K562 (cell line): Measurements from ENCODE around the gene C15orf62. TPM values are rescaled to one million over a fixed set of nuclear protein-coding genes. Genes with fewer than 3 reads are reported as not detected.

Source experiments
- ATAC-seq: fragments of 200-7000 bp; cut with Tn5 transposase; 3 replicates; pipeline ENCODE4 v1.9.1; 2020; ENCODE audit warnings: moderate library complexity
- BruUV-seq: library from RNA; stranded (reverse); fragments of 400-500 nt; replicated peaks from 2 replicates; lab custom pipeline; 2021; lab: Mats Ljungman, UMichigan
- CTCF ChIA-PET: fragments of 300-600 bp; formaldehyde crosslinking; extraction: SDS; loops from one replicate; lab custom pipeline; 2021; ENCODE audit warnings: low intra/inter-chr PET ratio; lab: Yijun Ruan, JAX
- POLR2A ChIA-PET: fragments of 300-600, 350-650 bp; sonication (Branson Sonifier 250); formaldehyde crosslinking; extraction: SDS; loops from one replicate; lab custom pipeline; 2021; ENCODE audit warnings: antibody characterized with exemption, inconsistent platforms; lab: Yijun Ruan, JAX
- DNase-seq, 4 experiments: peaks; one replicate each; pipeline versions ENCODE4 v3.0.0 to v3.0.0-alpha.2; 2011 to 2018; ENCODE audit warnings: low spot score in 3 of 4, mixed read lengths in 3 of 4; ENCODE audit errors: extremely low read depth in 1 of 4
- FAIRE-seq: peaks from 2 replicates; lab custom pipeline; 2011; peaks lifted over from hg19 to GRCh38; lab: Jason Lieb, UNC
- H2AFZ ChIP-seq: 2 replicates; pipeline ENCODE4 v1.6.0; 2011; ENCODE audit warnings: low read depth, low read length, control low read depth, inconsistent platforms
- H3K27ac ChIP-seq: fragments of 200-600 bp; 3 replicates; pipeline ENCODE4 v1.8.0; 2011; ENCODE audit warnings: low read depth, mild to moderate bottlenecking, control low read depth, inconsistent platforms, low read length, moderate library complexity, mixed read lengths; ENCODE audit errors: extremely low read depth
- H3K27me3 ChIP-seq, 2 experiments: fragments of 300-600 bp in 1 of 2; 2 replicates in 1 of 2; 3 replicates in 1 of 2; pipeline versions ENCODE4 v1.6.0 to v1.8.0; 2011; ENCODE audit warnings: inconsistent platforms in 2 of 2, low read length in 2 of 2, mild to moderate bottlenecking in 1 of 2, mixed read lengths in 1 of 2, moderate library complexity in 1 of 2; ENCODE audit not compliant: control insufficient read depth in 2 of 2, insufficient read depth in 2 of 2
- H3K36me3 ChIP-seq: fragments of 300-600 bp; 3 replicates; pipeline ENCODE4 v1.8.0; 2011; ENCODE audit warnings: mild to moderate bottlenecking, low read length, inconsistent platforms; ENCODE audit not compliant: control insufficient read depth, insufficient read depth
- H3K4me1 ChIP-seq, 2 experiments: fragments of 200-600 bp in 1 of 2; replicated peaks in 1 of 2; 2 replicates in 1 of 2; 3 replicates in 1 of 2; pipeline versions ENCODE4 v1.5.1 to v1.8.0; 2011; ENCODE audit warnings: inconsistent platforms in 2 of 2, low read length in 2 of 2, mild to moderate bottlenecking in 1 of 2, mixed read lengths in 1 of 2, moderate library complexity in 1 of 2; ENCODE audit not compliant: control insufficient read depth in 2 of 2, insufficient read depth in 2 of 2
- H3K4me2 ChIP-seq: 2 replicates; pipeline ENCODE4 v1.6.1; 2011; ENCODE audit warnings: low read length, control low read depth, inconsistent platforms, mixed read lengths; ENCODE audit not compliant: insufficient read depth
- H3K4me3 ChIP-seq: fragments of 200-600 bp; sonication (generic), shearing (Covaris generic); 2 replicates; pipeline ENCODE4 v1.5.1; 2016; ENCODE audit warnings: control low read depth, inconsistent platforms
- H3K79me2 ChIP-seq: fragments of 200-600 bp; 3 replicates; pipeline ENCODE4 v1.8.0; 2011; ENCODE audit warnings: low read length, inconsistent platforms; ENCODE audit not compliant: control insufficient read depth, insufficient read depth
- H3K9ac ChIP-seq, 2 experiments: 2 replicates each; pipeline versions ENCODE4 v1.6.0 to v1.6.1; 2011; ENCODE audit warnings: low read depth in 2 of 2, low read length in 2 of 2, control low read depth in 1 of 2, inconsistent platforms in 1 of 2, mild to moderate bottlenecking in 1 of 2, mixed read lengths in 1 of 2; ENCODE audit not compliant: insufficient read depth in 1 of 2
- H3K9me1 ChIP-seq: one replicate; pipeline ENCODE4 v1.6.0; 2011; ENCODE audit warnings: inconsistent platforms, mild to moderate bottlenecking, low read length, moderate library complexity; ENCODE audit not compliant: control insufficient read depth, insufficient read depth
- H3K9me3 ChIP-seq: replicated peaks from 2 replicates; pipeline ENCODE4 v1.5.1; 2011; ENCODE audit warnings: low read depth, low read length, inconsistent platforms; ENCODE audit not compliant: control insufficient read depth, insufficient read depth
- H4K20me1 ChIP-seq: replicated peaks from 2 replicates; pipeline ENCODE4 v1.6.1; 2011; ENCODE audit warnings: low read length, inconsistent platforms, mixed read lengths; ENCODE audit not compliant: control insufficient read depth, insufficient read depth
- CHD2 ChIP-seq: IDR thresholded peaks from 2 replicates; pipeline ENCODE4 v1.6.1; 2011; ENCODE audit warnings: low read depth, low read length
- DMBX1 ChIP-seq: fragments of 250-450 bp; sonication (Bioruptor Pico); IDR thresholded peaks from 2 replicates; pipeline ENCODE4 v1.8.0; 2022; ENCODE audit warnings: inconsistent platforms, mild to moderate bottlenecking, moderate library complexity, borderline replicate concordance
- DPF2 ChIP-seq: fragments of 450-650 bp; IDR thresholded peaks from 2 replicates; pipeline ENCODE4 v1.6.1; 2016
- ESRRA ChIP-seq: fragments of 450-650 bp; IDR thresholded peaks from 2 replicates; pipeline ENCODE4 v1.6.1; 2014; ENCODE audit warnings: low read depth, mild to moderate bottlenecking, moderate library complexity, borderline replicate concordance
- FOXA3 ChIP-seq, 2 experiments: fragments of 450-650 bp in 1 of 2; sonication (generic) in 1 of 2; formaldehyde crosslinking; IDR thresholded peaks in 1 of 2; conservative IDR thresholded peaks in 1 of 2; 2 replicates each; pipeline versions ENCODE4 v1.4.0 to v1.8.0; 2020 to 2022; ENCODE audit warnings: mild to moderate bottlenecking in 2 of 2, missing genetic modification reagents in 1 of 2
- L3MBTL2 ChIP-seq: fragments of 450-650 bp; IDR thresholded peaks from 2 replicates; pipeline ENCODE4 v1.6.1; 2016; ENCODE audit warnings: mild to moderate bottlenecking, moderate library complexity
- MYC ChIP-seq, 2 experiments: fragments of 250-450 bp in 1 of 2; sonication (Bioruptor Pico) in 1 of 2; IDR thresholded peaks; 2 replicates each; pipeline versions ENCODE4 v1.5.1 to v1.6.1; 2012 to 2021; ENCODE audit warnings: low read depth in 2 of 2, borderline replicate concordance in 1 of 2, improper control_type of control experiment in 1 of 2, low read length in 1 of 2, mild to moderate bottlenecking in 1 of 2, moderate library complexity in 1 of 2
- NR2C1 ChIP-seq, 2 experiments: fragments of 450-650 bp; IDR thresholded peaks; 2 replicates each; pipeline ENCODE4 v1.6.1; 2017; ENCODE audit warnings: mild to moderate bottlenecking in 2 of 2, antibody characterized with exemption in 1 of 2, inconsistent platforms in 1 of 2, missing compliant biosample characterization in 1 of 2, missing genetic modification characterization in 1 of 2
- PCBP2 ChIP-seq: fragments of 200-400 bp; formaldehyde crosslinking; IDR thresholded peaks from 2 replicates; pipeline ENCODE4 v1.6.1; 2018; ENCODE audit warnings: low read length, low read depth, mild to moderate bottlenecking, moderate library complexity; ENCODE audit not compliant: poor library complexity, severe bottlenecking
- SRSF7 ChIP-seq: fragments of 200-400 bp; formaldehyde crosslinking; optimal IDR thresholded peaks from 2 replicates; pipeline ENCODE3; 2017; ENCODE audit warnings: mild to moderate bottlenecking, low read depth, low read length
- TCF3 ChIP-seq: sonication (generic); formaldehyde crosslinking; IDR thresholded peaks from 2 replicates; pipeline ENCODE4 v1.4.0; 2020; ENCODE audit warnings: mild to moderate bottlenecking, missing genetic modification reagents
- TEAD4 ChIP-seq, 2 experiments: sonication (generic) in 1 of 2; formaldehyde crosslinking in 1 of 2; IDR thresholded peaks; 2 replicates each; pipeline versions ENCODE4 v1.6.1 to v1.8.0; 2012 to 2022; ENCODE audit warnings: borderline replicate concordance in 1 of 2, inconsistent platforms in 1 of 2, low read length in 1 of 2, mild to moderate bottlenecking in 1 of 2, missing genetic modification reagents in 1 of 2
- ZNF121 ChIP-seq: sonication (generic); formaldehyde crosslinking; conservative IDR thresholded peaks from 2 replicates; pipeline ENCODE4 v1.8.0; 2022; ENCODE audit warnings: missing genetic modification reagents
- ZNF444 ChIP-seq: fragments of 250-450 bp; sonication (Bioruptor Pico); IDR thresholded peaks from 2 replicates; pipeline ENCODE4 v1.4.0; 2020; ENCODE audit warnings: mild to moderate bottlenecking, moderate library complexity
- ZNF780A ChIP-seq: fragments of 250-450 bp; sonication (Bioruptor Pico); IDR thresholded peaks from 2 replicates; pipeline ENCODE4 v1.5.0; 2021; ENCODE audit warnings: mild to moderate bottlenecking
- WGBS: fragments of 100-300 bp; shearing (Covaris generic); methylation state at CpG from one replicate; pipeline ENCODE4 v1.1.6; 2016; ENCODE audit warnings: low coverage, mixed read lengths; ENCODE audit not compliant: insufficient coverage; ENCODE audit errors: missing lambda C conversion rate; 5-methylcytosine and 5-hydroxymethylcytosine counted together
- in situ Hi-C: fragments of 300-500 bp; cut with MboI; formaldehyde crosslinking; loops from 4 replicates; pipeline ENCODE4 v1.15.0; 2018; ENCODE audit warnings: inconsistent platforms, mixed read lengths
- intact Hi-C: fragments of 100-400 bp; cut with micrococcal nuclease; formaldehyde crosslinking; loops from 2 replicates; pipeline ENCODE4 v1.14.2; 2022
- polyA plus RNA-seq, 8 experiments: library from polyadenylated mRNA; depleted of rRNA in 4 of 8; stranded (reverse) in 5 of 8; unstranded in 3 of 8; fragments of >200 nt; fragmentation: Nextera tagmentation in 2 of 8; fragmentation: Illumina TruSeq in 1 of 8; extraction: Ambion mirVana in 2 of 8; extraction: Trizol in 1 of 8; gene quantifications; 2 replicates each; pipeline versions ENCODE4 v1.2.1 to v1.2.3, GENCODE V29; 2011 to 2014; ENCODE audit warnings: inconsistent platforms in 1 of 8, missing spikeins in 1 of 8
- total RNA-seq, 7 experiments: library from RNA; depleted of rRNA in 6 of 7; stranded (reverse); fragments of >200 nt in 6 of 7; fragmentation: Illumina TruSeq in 2 of 7; extraction: Trizol in 2 of 7; gene quantifications; 2 replicates each; pipeline versions ENCODE4 v1.2.1 to v1.2.3, GENCODE V29; 2011 to 2021; ENCODE audit warnings: low replicate concordance in 1 of 7
- TF ChIP-seq, protein P1 (sequence below): fragments of 250-450 bp; sonication (Bioruptor Pico); IDR thresholded peaks from 2 replicates; pipeline ENCODE4 v1.5.1; 2021; ENCODE audit warnings: mild to moderate bottlenecking
- TF ChIP-seq, protein P2 (sequence below): sonication (generic); IDR thresholded peaks from 2 replicates; pipeline ENCODE4 v1.6.1; 2016

The C15orf62 gene
- total and polyA plus RNA-seq, 9 of the 15 experiments (the other 6 are each of a cell fraction or from before 2014, with no cell fraction given), result 0.01 to 0.76 (median 0.30) TPM; not detected in 1

DNA sequence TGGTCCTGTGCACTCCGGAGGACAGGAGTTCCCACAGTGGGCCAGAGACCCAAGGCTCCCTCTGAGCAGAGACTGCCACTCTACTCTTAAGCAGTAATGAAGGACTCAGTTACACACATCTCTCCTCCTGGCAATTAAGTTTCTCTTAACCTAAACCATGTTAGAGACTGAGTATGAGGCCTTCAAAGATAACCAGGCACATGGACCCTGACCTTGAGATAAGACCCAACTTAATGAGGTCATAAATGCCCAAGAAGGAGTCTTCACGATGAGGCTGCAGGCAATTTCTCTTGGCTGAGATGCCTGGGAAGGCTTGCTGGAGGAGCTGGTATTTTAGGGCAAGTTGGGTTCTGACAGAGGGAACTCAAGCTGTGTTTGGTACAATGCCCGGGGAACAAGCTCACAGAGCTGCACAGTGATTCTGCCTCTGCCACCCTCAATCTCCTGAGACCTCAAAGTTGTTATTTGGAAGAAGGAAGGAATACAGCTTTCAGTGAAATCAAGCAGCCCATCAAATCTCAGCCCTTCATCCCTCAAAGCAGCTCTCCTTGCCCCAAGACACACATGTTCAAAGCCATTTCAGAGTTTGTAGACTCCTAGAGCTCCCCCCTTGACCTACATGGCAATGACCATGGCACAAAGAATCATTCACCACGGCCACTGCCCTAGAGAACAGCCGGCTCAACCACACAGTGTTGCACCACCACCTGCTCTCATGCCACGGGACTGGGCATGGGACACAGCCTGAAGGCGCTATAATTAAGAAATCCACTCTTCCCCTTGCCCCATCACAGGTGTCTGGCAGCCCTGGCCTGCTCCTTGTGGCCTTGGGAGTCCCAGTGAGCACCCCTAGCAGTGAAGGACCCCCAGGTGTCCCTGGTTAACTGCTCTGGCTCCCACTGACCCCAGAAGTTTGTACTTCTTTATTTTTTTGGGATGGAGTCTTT is 21.8 kb upstream of the C15orf62 start:
- ATAC-seq, result no peak
- peak in 1 of 4 experiments; percentile 53 for DNase-seq
- peaks cover 55 to 61% of the 10 kb centered on the region in 2 experiments for H3K4me1 ChIP-seq
- H3K9me1 ChIP-seq, result no peaks in the 10 kb centered on the region
- H2AFZ ChIP-seq, result no peak overlapping the region
- peak; percentile 51 for FAIRE-seq
- no peaks in the 10 kb centered on the region for H3K9me3 ChIP-seq
- H3K36me3 ChIP-seq, result peaks cover 90% of the 10 kb centered on the region
- peak overlapping the region in 1 of 2 experiments; percentile 78; a peak in 1 of 4 replicates for H3K9ac ChIP-seq
- BruUV-seq, result no TSS peak
- in situ Hi-C loops (no loop called here), intact Hi-C loops (loop anchor here (2.0 kb wide), 2 partner anchors 35 to 147 kb away; partner anchors contain the start of gene VPS18)
- CTCF ChIA-PET, result interaction anchor here (0.6 to 1.3 kb wide), 3 partner anchors 34 to 159 kb away, joined by 3 to 5 read pairs (median 5); no protein-coding TSS in a partner anchor
- H3K79me2 ChIP-seq, result peaks cover 61% of the 10 kb centered on the region
- 65% methylated on average over 7 of the region's 7 CpGs for WGBS
- POLR2A ChIA-PET, result interaction anchor here (0.7 to 3.0 kb wide), 9 partner anchors 8 to 235 kb away, joined by 3 to 9 read pairs (median 4); partner anchors contain the start of genes GCHFR and RPUSD2
- H3K4me2 ChIP-seq, result peak overlapping the region; percentile 21; the same call in 1 of the 2 replicates
- no peaks in the 10 kb centered on the region for H3K27me3 ChIP-seq
- H3K4me3 ChIP-seq, result no peak overlapping the region
- H4K20me1 ChIP-seq, result peaks cover 8% of the 10 kb centered on the region; the same call in 1 of the 2 replicates
- H3K27ac ChIP-seq, result peak overlapping the region; percentile 45; the same call in 2 of the 3 replicates
- TF ChIP-seq DMBX1 (CRISPR knock-in tag), result peak; percentile 32; the same call in 1 of the 2 replicates
- TF ChIP-seq FOXA3 (CRISPR knock-in tag; conservative IDR thresholded peaks at IDR 0.05 in 1 of 2, IDR thresholded peaks at IDR 0.05 in 1 of 2), result no peak
- peak; percentile 59; the same call in 1 of the 2 replicates for TF ChIP-seq TCF3 (CRISPR knock-in tag)
- TF ChIP-seq CHD2, result no peak
- TF ChIP-seq ZNF121 (CRISPR knock-in tag), result 0 out of 2 replicates have a peak, but pooled peaks have one; percentile 15
- TF ChIP-seq, protein P1, sequence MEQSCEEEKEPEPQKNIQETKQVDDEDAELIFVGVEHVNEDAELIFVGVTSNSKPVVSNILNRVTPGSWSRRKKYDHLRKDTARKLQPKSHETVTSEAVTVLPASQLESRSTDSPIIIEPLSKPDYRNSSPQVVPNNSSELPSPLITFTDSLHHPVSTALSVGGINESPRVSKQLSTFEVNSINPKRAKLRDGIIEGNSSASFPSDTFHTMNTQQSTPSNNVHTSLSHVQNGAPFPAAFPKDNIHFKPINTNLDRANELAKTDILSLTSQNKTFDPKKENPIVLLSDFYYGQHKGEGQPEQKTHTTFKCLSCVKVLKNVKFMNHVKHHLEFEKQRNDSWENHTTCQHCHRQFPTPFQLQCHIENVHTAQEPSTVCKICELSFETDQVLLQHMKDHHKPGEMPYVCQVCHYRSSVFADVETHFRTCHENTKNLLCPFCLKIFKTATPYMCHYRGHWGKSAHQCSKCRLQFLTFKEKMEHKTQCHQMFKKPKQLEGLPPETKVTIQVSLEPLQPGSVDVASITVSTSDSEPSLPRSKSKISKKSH (CRISPR knock-in tag), result no peak
- TF ChIP-seq, protein P2, sequence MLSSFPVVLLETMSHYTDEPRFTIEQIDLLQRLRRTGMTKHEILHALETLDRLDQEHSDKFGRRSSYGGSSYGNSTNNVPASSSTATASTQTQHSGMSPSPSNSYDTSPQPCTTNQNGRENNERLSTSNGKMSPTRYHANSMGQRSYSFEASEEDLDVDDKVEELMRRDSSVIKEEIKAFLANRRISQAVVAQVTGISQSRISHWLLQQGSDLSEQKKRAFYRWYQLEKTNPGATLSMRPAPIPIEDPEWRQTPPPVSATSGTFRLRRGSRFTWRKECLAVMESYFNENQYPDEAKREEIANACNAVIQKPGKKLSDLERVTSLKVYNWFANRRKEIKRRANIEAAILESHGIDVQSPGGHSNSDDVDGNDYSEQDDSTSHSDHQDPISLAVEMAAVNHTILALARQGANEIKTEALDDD, result peak; percentile 92
- TF ChIP-seq ESRRA, result peak; percentile 86
- no peak for TF ChIP-seq SRSF7
- TF ChIP-seq DPF2, result peak; percentile 59
- 0 out of 2 replicates have a peak, but pooled peaks have one; percentile 30 for TF ChIP-seq MYC (IDR thresholded peaks at IDR 0.05; ENCODE audit: low read depth, low read length)
- TF ChIP-seq MYC (CRISPR knock-in tag; IDR thresholded peaks at IDR 0.05; ENCODE audit: borderline replicate concordance, low read depth), result no peak
- peak; percentile 87 for TF ChIP-seq L3MBTL2
- TF ChIP-seq ZNF444, result no peak
- no peak for TF ChIP-seq ZNF780A (CRISPR knock-in tag)
- TF ChIP-seq TEAD4 (IDR thresholded peaks at IDR 0.05; ENCODE audit: low read length), result peak; percentile 42; the same call in 1 of the 2 replicates
- TF ChIP-seq TEAD4 (CRISPR knock-in tag; IDR thresholded peaks at IDR 0.05; ENCODE audit: borderline replicate concordance), result no peak
- no peak for TF ChIP-seq PCBP2
- no peak for TF ChIP-seq NR2C1 (IDR thresholded peaks at IDR 0.05)
- TF ChIP-seq NR2C1 (tag; IDR thresholded peaks at IDR 0.05), result peak; percentile 51; the same call in 1 of the 2 replicates
